Left ventricle myocardium inferior (tissue), 1 donor: Measurements from ENCODE around the gene ITGA1. TPM values are rescaled to one million over a fixed set of nuclear protein-coding genes. Genes with fewer than 3 reads are reported as not detected.

Experiments
- DNase-seq: peaks from one replicate; pipeline ENCODE4 v3.0.0-alpha.2; 2020
- H3K27ac ChIP-seq: fragments of 200-600 bp; replicated peaks from 2 replicates; pipeline ENCODE4 v1.8.0; 2021
- H3K27me3 ChIP-seq: fragments of 200-600 bp; 2 replicates; pipeline ENCODE4 v1.8.0; 2021; ENCODE audit warnings: low read depth
- H3K36me3 ChIP-seq: fragments of 200-600 bp; 2 replicates; pipeline ENCODE4 v1.8.0; 2021
- H3K4me1 ChIP-seq: fragments of 200-600 bp; 2 replicates; pipeline ENCODE4 v1.8.0; 2021
- H3K4me3 ChIP-seq: fragments of 200-600 bp; 2 replicates; pipeline ENCODE4 v1.8.0; 2021; ENCODE audit warnings: mild to moderate bottlenecking, moderate library complexity
- H3K9me3 ChIP-seq: fragments of 200-600 bp; replicated peaks from 2 replicates; pipeline ENCODE4 v1.8.0; 2021
- CTCF ChIP-seq: fragments of 200-600 bp; IDR thresholded peaks from 2 replicates; pipeline ENCODE4 v1.8.0; 2021; ENCODE audit warnings: antibody characterized with exemption, mild to moderate bottlenecking, borderline replicate concordance
- intact Hi-C: fragments of 100-400 bp; cut with micrococcal nuclease; formaldehyde crosslinking; loops from one replicate; pipeline ENCODE4 v1.11.0; 2022
- total RNA-seq: library from RNA; stranded (reverse); fragmentation: NEBNext Ultra II Directional; extraction: Animal tissue kit (Norgen Biotek cat#: 25700); gene quantifications from one replicate; pipeline ENCODE4 v1.2.1, GENCODE V29; 2021
- donor health status: DM: no; HTN: yes; CAD: no; lungs with severe emphysema.

The ITGA1 gene
- total RNA-seq, 1 donor from 2014 or later = 28.4 TPM

- Histone ChIP-seq H3K27ac (peak overlapping the region; percentile 96), H3K9me3 (no peaks in the 10 kb centered on the region), H3K36me3 (peaks cover 13% of the 10 kb centered on the region), H3K4me3 (peak overlapping the region; percentile 74), H3K27me3 (no peaks in the 10 kb centered on the region), H3K4me1 (peaks cover 99% of the 10 kb centered on the region)
- DNase-seq = peak; percentile 61
- intact Hi-C loops = no loop called here
- TF ChIP-seq CTCF = peak; percentile 32
Observed at GRCh38 chr5:52800394-52801213, 12.9 kb downstream of the ITGA1 start.

- DNase-seq = no peak
- H3K36me3 ChIP-seq = peaks cover 13% of the 10 kb centered on the region
- intact Hi-C loops = no loop called here
- H3K4me1 ChIP-seq = peaks cover 99% of the 10 kb centered on the region
- H3K27ac ChIP-seq = peak overlapping the region; percentile 96
- no peaks in the 10 kb centered on the region for H3K27me3 ChIP-seq
- no peaks in the 10 kb centered on the region for H3K9me3 ChIP-seq
- H3K4me3 ChIP-seq = peak overlapping the region; percentile 74
- TF ChIP-seq CTCF = no peak
Observed at GRCh38 chr5:52801329-52801728, 13.6 kb downstream of the ITGA1 start.

- no peak for TF ChIP-seq CTCF
- Histone ChIP-seq H3K4me1 (peaks cover 100% of the 10 kb centered on the region), H3K36me3 (peaks cover 13% of the 10 kb centered on the region), H3K4me3 (peak overlapping the region; percentile 74), H3K27ac (peak overlapping the region; percentile 96), H3K27me3 (no peaks in the 10 kb centered on the region), H3K9me3 (no peaks in the 10 kb centered on the region)
- DNase-seq = no peak
- intact Hi-C loops = no loop called here
Observed at GRCh38 chr5:52802272-52802973, 14.7 kb downstream of the ITGA1 start.

- peak overlapping the region; percentile 96 for H3K27ac ChIP-seq
- DNase-seq = no peak
- peak overlapping the region; percentile 74 for H3K4me3 ChIP-seq
- no peaks in the 10 kb centered on the region for H3K27me3 ChIP-seq
- no peak for TF ChIP-seq CTCF
- H3K4me1 ChIP-seq = peaks cover 100% of the 10 kb centered on the region
- peaks cover 13% of the 10 kb centered on the region for H3K36me3 ChIP-seq
- H3K9me3 ChIP-seq = no peaks in the 10 kb centered on the region
- intact Hi-C loops = no loop called here
Observed at GRCh38 chr5:52802974-52803336, 15.2 kb downstream of the ITGA1 start.

- no peak for DNase-seq
- Histone ChIP-seq H3K27ac (peak overlapping the region; percentile 96), H3K9me3 (no peaks in the 10 kb centered on the region), H3K4me1 (peaks cover 100% of the 10 kb centered on the region), H3K27me3 (no peaks in the 10 kb centered on the region), H3K4me3 (peak overlapping the region; percentile 74), H3K36me3 (peaks cover 13% of the 10 kb centered on the region)
- intact Hi-C loops = no loop called here
- TF ChIP-seq CTCF = no peak
Observed at GRCh38 chr5:52804387-52804791, 16.7 kb downstream of the ITGA1 start.
